ENCODE measurements around the gene CCDC78.

- TF ChIP-seq CTCF (IDR thresholded peaks at IDR 0.05; ENCODE audit: low read length) (no peak), EZH2 (optimal IDR thresholded peaks at IDR 0.05; ENCODE audit: low read depth, low read length) (no peak)
These were observed 51.9 kb downstream of the CCDC78 start for GRCh38 chr16:674214-674881.
